HepG2 (cell line): Measurements from ENCODE around the gene CPNE1. TPM values are rescaled to one million over a fixed set of nuclear protein-coding genes. Genes with fewer than 3 reads are reported as not detected.

Experiments
- BCL6 ChIP-seq: IDR thresholded peaks from 2 replicates; pipeline ENCODE4 v1.6.1; 2016; ENCODE audit warnings: missing genetic modification reagents, missing compliant biosample characterization
- CBX1 ChIP-seq: IDR thresholded peaks from one replicate; pipeline ENCODE4 v1.6.1; 2016; ENCODE audit warnings: antibody characterized with exemption, low read depth
- HCFC1 ChIP-seq: fragments of 150-350 bp; IDR thresholded peaks from 2 replicates; pipeline ENCODE4 v1.6.1; 2014; ENCODE audit warnings: low read depth, low read length
- MED1 ChIP-seq: sonication (generic); formaldehyde crosslinking; IDR thresholded peaks from 2 replicates; pipeline ENCODE4 v1.4.0; 2020; ENCODE audit warnings: missing genetic modification reagents
- NFKB2 ChIP-seq: sonication (generic); formaldehyde crosslinking; IDR thresholded peaks from 2 replicates; pipeline ENCODE4 v1.4.0; 2020; ENCODE audit warnings: missing genetic modification reagents, borderline replicate concordance
- POGZ ChIP-seq: sonication (generic); formaldehyde crosslinking; IDR thresholded peaks from 2 replicates; pipeline ENCODE4 v1.4.0; 2020; ENCODE audit warnings: mild to moderate bottlenecking, missing genetic modification reagents
- PRPF4 ChIP-seq: fragments of 200-400 bp; formaldehyde crosslinking; IDR thresholded peaks from 2 replicates; pipeline ENCODE4 v1.6.1; 2016; ENCODE audit warnings: low read length, low read depth; ENCODE audit not compliant: poor library complexity, severe bottlenecking
- TBL1XR1 ChIP-seq: fragments of 150-350 bp; IDR thresholded peaks from 2 replicates; pipeline ENCODE4 v1.6.1; 2014; ENCODE audit warnings: borderline replicate concordance, low read length; ENCODE audit not compliant: partially characterized antibody
- THAP8 ChIP-seq: sonication (generic); formaldehyde crosslinking; IDR thresholded peaks from 2 replicates; pipeline ENCODE4 v1.5.1; 2020; ENCODE audit warnings: missing genetic modification reagents, mild to moderate bottlenecking, borderline replicate concordance
- ZNF263 ChIP-seq: sonication (generic); formaldehyde crosslinking; IDR thresholded peaks from 2 replicates; pipeline ENCODE4 v1.4.0; 2020; ENCODE audit warnings: missing genetic modification reagents
- ZNF30 ChIP-seq: sonication (generic); formaldehyde crosslinking; IDR thresholded peaks from 2 replicates; pipeline ENCODE4 v1.5.0; 2020; ENCODE audit warnings: mild to moderate bottlenecking, missing genetic modification reagents
- ZNF484 ChIP-seq: sonication (generic); formaldehyde crosslinking; IDR thresholded peaks from 2 replicates; pipeline ENCODE4 v1.5.1; 2020; ENCODE audit warnings: mild to moderate bottlenecking, low read depth, missing genetic modification reagents, borderline replicate concordance
- ZNF687 ChIP-seq: sonication (generic); formaldehyde crosslinking; IDR thresholded peaks from 2 replicates; pipeline ENCODE4 v1.5.1; 2020; ENCODE audit warnings: mild to moderate bottlenecking, missing genetic modification reagents, moderate library complexity
- polyA plus RNA-seq, 8 experiments: library from polyadenylated mRNA; depleted of rRNA in 3 of 8; stranded (reverse) in 7 of 8; unstranded in 1 of 8; fragments of >200 nt; fragmentation: Illumina TruSeq in 4 of 8; extraction: Trizol in 4 of 8; gene quantifications; 2 replicates each; pipeline versions ENCODE4 v1.2.1 to v1.2.3, GENCODE V29; 2011 to 2016; ENCODE audit warnings: low read depth in 4 of 8, missing spikeins in 1 of 8, mixed read lengths in 1 of 8; ENCODE audit not compliant: insufficient read depth in 1 of 8
- total RNA-seq, 5 experiments: library from RNA; depleted of rRNA; stranded (reverse); fragments of >200 nt; fragmentation: Illumina TruSeq; extraction: Trizol; gene quantifications; 2 replicates each; pipeline ENCODE4 v1.2.3, GENCODE V29; 2016; ENCODE audit warnings: low read depth in 1 of 5
- TF ChIP-seq, protein P1 (sequence below): sonication (generic); formaldehyde crosslinking; IDR thresholded peaks from 2 replicates; pipeline ENCODE4 v1.4.0; 2020; ENCODE audit warnings: missing genetic modification reagents, borderline replicate concordance
- TF ChIP-seq, protein P2 (sequence below): sonication (generic); formaldehyde crosslinking; IDR thresholded peaks from 2 replicates; pipeline ENCODE4 v1.9.0; 2021; ENCODE audit warnings: missing genetic modification reagents, mild to moderate bottlenecking, borderline replicate concordance
- TF ChIP-seq, protein P3 (sequence below): sonication (generic); formaldehyde crosslinking; IDR thresholded peaks from 2 replicates; pipeline ENCODE4 v1.5.1; 2020; ENCODE audit warnings: missing genetic modification reagents, mild to moderate bottlenecking, borderline replicate concordance

CPNE1 gene
- total and polyA plus RNA-seq, 2 of the 13 experiments (the other 11 are each of a cell fraction or from before 2014, with no cell fraction given) = 408 to 431 TPM

- TF ChIP-seq, protein P1, sequence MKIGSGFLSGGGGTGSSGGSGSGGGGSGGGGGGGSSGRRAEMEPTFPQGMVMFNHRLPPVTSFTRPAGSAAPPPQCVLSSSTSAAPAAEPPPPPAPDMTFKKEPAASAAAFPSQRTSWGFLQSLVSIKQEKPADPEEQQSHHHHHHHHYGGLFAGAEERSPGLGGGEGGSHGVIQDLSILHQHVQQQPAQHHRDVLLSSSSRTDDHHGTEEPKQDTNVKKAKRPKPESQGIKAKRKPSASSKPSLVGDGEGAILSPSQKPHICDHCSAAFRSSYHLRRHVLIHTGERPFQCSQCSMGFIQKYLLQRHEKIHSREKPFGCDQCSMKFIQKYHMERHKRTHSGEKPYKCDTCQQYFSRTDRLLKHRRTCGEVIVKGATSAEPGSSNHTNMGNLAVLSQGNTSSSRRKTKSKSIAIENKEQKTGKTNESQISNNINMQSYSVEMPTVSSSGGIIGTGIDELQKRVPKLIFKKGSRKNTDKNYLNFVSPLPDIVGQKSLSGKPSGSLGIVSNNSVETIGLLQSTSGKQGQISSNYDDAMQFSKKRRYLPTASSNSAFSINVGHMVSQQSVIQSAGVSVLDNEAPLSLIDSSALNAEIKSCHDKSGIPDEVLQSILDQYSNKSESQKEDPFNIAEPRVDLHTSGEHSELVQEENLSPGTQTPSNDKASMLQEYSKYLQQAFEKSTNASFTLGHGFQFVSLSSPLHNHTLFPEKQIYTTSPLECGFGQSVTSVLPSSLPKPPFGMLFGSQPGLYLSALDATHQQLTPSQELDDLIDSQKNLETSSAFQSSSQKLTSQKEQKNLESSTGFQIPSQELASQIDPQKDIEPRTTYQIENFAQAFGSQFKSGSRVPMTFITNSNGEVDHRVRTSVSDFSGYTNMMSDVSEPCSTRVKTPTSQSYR = no peak
- TF ChIP-seq PRPF4 (no peak), CBX1 (no peak), POGZ (CRISPR knock-in tag) (no peak), ZNF687 (CRISPR knock-in tag) (peak; percentile 37; the same call in 1 of the 2 replicates), MED1 (CRISPR knock-in tag) (peak; percentile 37; the same call in 1 of the 2 replicates), ZNF263 (CRISPR knock-in tag) (no peak), BCL6 (peak; percentile 45; the same call in 1 of the 2 replicates), ZNF30 (CRISPR knock-in tag) (no peak), THAP8 (CRISPR knock-in tag) (no peak), NFKB2 (CRISPR knock-in tag) (no peak; the same call in 1 of the 2 replicates), ZNF484 (no peak), HCFC1 (no peak), TBL1XR1 (no peak)
- TF ChIP-seq, protein P2, sequence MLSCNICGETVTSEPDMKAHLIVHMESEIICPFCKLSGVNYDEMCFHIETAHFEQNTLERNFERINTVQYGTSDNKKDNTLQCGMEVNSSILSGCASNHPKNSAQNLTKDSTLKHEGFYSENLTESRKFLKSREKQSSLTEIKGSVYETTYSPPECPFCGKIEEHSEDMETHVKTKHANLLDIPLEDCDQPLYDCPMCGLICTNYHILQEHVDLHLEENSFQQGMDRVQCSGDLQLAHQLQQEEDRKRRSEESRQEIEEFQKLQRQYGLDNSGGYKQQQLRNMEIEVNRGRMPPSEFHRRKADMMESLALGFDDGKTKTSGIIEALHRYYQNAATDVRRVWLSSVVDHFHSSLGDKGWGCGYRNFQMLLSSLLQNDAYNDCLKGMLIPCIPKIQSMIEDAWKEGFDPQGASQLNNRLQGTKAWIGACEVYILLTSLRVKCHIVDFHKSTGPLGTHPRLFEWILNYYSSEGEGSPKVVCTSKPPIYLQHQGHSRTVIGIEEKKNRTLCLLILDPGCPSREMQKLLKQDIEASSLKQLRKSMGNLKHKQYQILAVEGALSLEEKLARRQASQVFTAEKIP (CRISPR knock-in tag) = no peak
- TF ChIP-seq, protein P3, sequence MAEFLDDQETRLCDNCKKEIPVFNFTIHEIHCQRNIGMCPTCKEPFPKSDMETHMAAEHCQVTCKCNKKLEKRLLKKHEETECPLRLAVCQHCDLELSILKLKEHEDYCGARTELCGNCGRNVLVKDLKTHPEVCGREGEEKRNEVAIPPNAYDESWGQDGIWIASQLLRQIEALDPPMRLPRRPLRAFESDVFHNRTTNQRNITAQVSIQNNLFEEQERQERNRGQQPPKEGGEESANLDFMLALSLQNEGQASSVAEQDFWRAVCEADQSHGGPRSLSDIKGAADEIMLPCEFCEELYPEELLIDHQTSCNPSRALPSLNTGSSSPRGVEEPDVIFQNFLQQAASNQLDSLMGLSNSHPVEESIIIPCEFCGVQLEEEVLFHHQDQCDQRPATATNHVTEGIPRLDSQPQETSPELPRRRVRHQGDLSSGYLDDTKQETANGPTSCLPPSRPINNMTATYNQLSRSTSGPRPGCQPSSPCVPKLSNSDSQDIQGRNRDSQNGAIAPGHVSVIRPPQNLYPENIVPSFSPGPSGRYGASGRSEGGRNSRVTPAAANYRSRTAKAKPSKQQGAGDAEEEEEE = no peak
These were observed 37.5 kb upstream of the CPNE1 start (continued) for GRCh38 chr20:35702051-35702823.
